ENCODE results near the gene TMC4. TPM values are rescaled to one million over a fixed set of nuclear protein-coding genes. Genes with fewer than 3 reads are reported as not detected.

Gene TMC4
- total RNA-seq, 1 experiment from 2014 or later, result 38.9 TPM

DNA sequence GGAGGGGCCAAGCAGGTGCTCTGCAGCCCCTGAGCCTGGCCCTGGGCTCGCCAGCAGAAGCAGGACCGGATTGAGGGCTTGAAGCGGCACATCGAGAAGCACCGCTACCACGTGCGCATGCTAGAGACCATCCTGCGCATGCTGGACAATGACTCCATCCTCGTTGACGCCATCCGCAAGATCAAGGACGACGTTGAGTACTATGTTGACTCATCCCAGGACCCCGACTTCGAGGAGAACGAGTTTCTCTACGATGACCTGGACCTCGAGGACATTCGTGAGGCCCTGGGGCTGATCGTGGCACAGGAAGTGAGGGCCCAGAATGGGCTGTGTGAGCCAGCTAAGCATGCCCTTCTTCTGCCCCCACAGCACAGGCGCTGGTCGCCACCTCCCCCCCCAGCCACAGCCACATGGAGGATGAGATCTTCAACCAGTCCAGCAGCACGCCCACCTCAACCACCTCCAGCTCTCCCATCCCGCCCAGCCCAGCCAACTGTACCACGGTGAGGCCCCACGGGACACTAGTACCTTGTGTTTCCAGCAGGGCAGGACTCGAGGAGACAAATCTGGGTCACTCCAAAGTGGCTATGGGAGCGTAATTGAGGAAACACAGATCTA lies 27.3 kb downstream of the TMC4 start:
- H3K27ac Mint-ChIP-seq (ENCODE audit: unreplicated experiment), result no peak overlapping the region
- Histone ChIP-seq H3K36me3 (ENCODE audit: control insufficient read depth, insufficient read depth, low read length) (peaks cover 12% of the 10 kb centered on the region), H3K9me3 (no peaks in the 10 kb centered on the region), H3K27me3 (replicated peaks; ENCODE audit: control insufficient read depth, insufficient read depth, low read length) (no peaks in the 10 kb centered on the region), H3K4me1 (no peaks in the 10 kb centered on the region), H3K4me3 (ENCODE audit: low read depth, low read length) (no peak overlapping the region)
- ChIA-PET POLR2A (interaction anchor here (0.6 kb wide), 1 partner anchor 8 kb away, joined by 3 read pairs; the partner anchor contains the start of gene CNOT3), CTCF (no interaction called here)
- intact Hi-C loops (cut with micrococcal nuclease; ENCODE audit: unreplicated experiment), result no loop called here
- H3K27me3 Mint-ChIP-seq (ENCODE audit: insufficient read depth, unreplicated experiment), result no peaks in the 10 kb centered on the region
- H3K4me1 Mint-ChIP-seq (ENCODE audit: low read depth, unreplicated experiment), result no peaks in the 10 kb centered on the region
- peaks cover 87% of the 10 kb centered on the region for H3K36me3 Mint-ChIP-seq (ENCODE audit: insufficient read depth, unreplicated experiment)
- TF ChIP-seq, protein P1, sequence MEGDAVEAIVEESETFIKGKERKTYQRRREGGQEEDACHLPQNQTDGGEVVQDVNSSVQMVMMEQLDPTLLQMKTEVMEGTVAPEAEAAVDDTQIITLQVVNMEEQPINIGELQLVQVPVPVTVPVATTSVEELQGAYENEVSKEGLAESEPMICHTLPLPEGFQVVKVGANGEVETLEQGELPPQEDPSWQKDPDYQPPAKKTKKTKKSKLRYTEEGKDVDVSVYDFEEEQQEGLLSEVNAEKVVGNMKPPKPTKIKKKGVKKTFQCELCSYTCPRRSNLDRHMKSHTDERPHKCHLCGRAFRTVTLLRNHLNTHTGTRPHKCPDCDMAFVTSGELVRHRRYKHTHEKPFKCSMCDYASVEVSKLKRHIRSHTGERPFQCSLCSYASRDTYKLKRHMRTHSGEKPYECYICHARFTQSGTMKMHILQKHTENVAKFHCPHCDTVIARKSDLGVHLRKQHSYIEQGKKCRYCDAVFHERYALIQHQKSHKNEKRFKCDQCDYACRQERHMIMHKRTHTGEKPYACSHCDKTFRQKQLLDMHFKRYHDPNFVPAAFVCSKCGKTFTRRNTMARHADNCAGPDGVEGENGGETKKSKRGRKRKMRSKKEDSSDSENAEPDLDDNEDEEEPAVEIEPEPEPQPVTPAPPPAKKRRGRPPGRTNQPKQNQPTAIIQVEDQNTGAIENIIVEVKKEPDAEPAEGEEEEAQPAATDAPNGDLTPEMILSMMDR (IDR thresholded peaks at IDR 0.05; ENCODE audit: insufficient read depth in 1 of 2, low read depth in 1 of 2, low read length in 1 of 2, severe bottlenecking in 1 of 2, unreplicated experiment in 1 of 2), result no peak
- H3K4me3 Mint-ChIP-seq (ENCODE audit: unreplicated experiment), result no peak overlapping the region
- no peaks in the 10 kb centered on the region for H3K9me3 Mint-ChIP-seq (ENCODE audit: unreplicated experiment)
- DNase-seq, result no peak
- no TSS peak for BruUV-seq (replicated peaks)

DNA sequence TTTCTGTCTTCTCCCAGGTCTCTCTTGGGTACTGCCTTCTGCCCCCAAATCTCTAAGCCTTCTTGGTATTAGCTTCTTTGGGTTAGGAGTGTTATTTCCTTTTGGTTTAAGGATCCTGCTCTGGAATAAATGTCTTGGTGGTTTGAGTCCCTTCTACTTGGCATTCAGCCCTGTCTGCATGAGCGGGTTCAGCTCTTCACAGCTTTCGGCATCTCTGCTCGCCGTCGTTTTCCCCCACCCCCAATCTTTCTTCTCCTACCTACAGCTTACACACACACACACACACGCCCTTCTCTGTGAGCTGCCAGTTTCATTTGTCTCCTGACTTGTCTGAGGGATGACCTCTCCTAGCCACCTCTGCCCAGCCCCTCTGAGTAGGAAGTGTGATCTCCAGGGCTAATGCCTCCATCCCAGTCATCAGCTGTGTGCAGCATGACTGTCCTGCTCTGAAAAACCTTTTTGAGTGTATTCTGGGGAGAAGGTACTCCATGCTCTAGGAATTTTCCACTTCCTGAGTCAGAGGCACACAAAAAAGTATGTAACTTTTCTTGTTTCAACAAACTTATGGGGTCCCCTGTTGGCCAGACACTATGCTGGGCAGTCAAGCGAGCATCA lies 30.7 kb downstream of the TMC4 start:
- ChIA-PET POLR2A (no interaction called here), CTCF (no interaction called here)
- H3K9me3 ChIP-seq, result no peaks in the 10 kb centered on the region
- H3K4me1 ChIP-seq, result 0 out of 2 replicates have a peak, but pooled peaks cover 4% of the 10 kb centered on the region
- no peak for DNase-seq
- no peak overlapping the region for H3K4me3 ChIP-seq (ENCODE audit: low read depth, low read length)
- TF ChIP-seq, protein P1 (IDR thresholded peaks at IDR 0.05; ENCODE audit: insufficient read depth in 1 of 2, low read depth in 1 of 2, low read length in 1 of 2, severe bottlenecking in 1 of 2, unreplicated experiment in 1 of 2), result no peak
- Mint-ChIP-seq H3K36me3 (ENCODE audit: insufficient read depth, unreplicated experiment) (peaks cover 70% of the 10 kb centered on the region), H3K4me3 (ENCODE audit: unreplicated experiment) (no peak overlapping the region), H3K27ac (ENCODE audit: unreplicated experiment) (no peak overlapping the region), H3K9me3 (ENCODE audit: unreplicated experiment) (no peaks in the 10 kb centered on the region), H3K4me1 (ENCODE audit: low read depth, unreplicated experiment) (no peaks in the 10 kb centered on the region), H3K27me3 (ENCODE audit: insufficient read depth, unreplicated experiment) (no peaks in the 10 kb centered on the region)
- no peaks in the 10 kb centered on the region for H3K27me3 ChIP-seq (replicated peaks; ENCODE audit: control insufficient read depth, insufficient read depth, low read length)
- intact Hi-C loops (cut with micrococcal nuclease; ENCODE audit: unreplicated experiment), result no loop called here
- peaks cover 12% of the 10 kb centered on the region for H3K36me3 ChIP-seq (ENCODE audit: control insufficient read depth, insufficient read depth, low read length)
- no TSS peak for BruUV-seq (replicated peaks)

DNA sequence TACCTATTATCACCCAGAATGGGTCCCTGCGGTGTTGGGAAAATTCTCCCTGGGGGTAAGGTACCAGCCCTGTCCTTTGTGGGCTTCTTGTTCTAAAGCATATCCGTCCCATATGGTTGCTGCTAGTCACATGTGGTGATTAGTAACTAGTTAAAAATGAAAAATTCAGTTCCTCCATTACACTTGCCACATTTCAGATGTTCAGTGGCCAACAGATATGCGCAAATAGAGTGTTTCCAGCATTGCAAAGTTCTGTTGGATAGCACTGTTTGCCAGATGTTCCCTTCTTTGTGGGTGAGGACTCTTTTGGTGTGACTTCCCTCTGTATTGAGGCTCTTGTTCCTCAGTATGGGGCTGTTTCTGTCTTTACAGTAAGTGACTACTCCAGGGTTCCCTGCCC lies 31.6 kb downstream of the TMC4 start:
- H3K27me3 ChIP-seq (replicated peaks; ENCODE audit: control insufficient read depth, insufficient read depth, low read length), result no peaks in the 10 kb centered on the region
- no peak overlapping the region for H3K4me3 ChIP-seq (ENCODE audit: low read depth, low read length)
- 0 out of 2 replicates have a peak, but pooled peaks cover 4% of the 10 kb centered on the region for H3K4me1 ChIP-seq
- H3K27ac Mint-ChIP-seq (ENCODE audit: unreplicated experiment), result no peak overlapping the region
- DNase-seq, result no peak
- POLR2A ChIA-PET, result no interaction called here
- intact Hi-C loops (cut with micrococcal nuclease; ENCODE audit: unreplicated experiment), result no loop called here
- H3K4me1 Mint-ChIP-seq (ENCODE audit: low read depth, unreplicated experiment), result peaks cover 1% of the 10 kb centered on the region
- H3K36me3 ChIP-seq (ENCODE audit: control insufficient read depth, insufficient read depth, low read length), result peaks cover 12% of the 10 kb centered on the region
- H3K27me3 Mint-ChIP-seq (ENCODE audit: insufficient read depth, unreplicated experiment), result no peaks in the 10 kb centered on the region
- H3K9me3 Mint-ChIP-seq (ENCODE audit: unreplicated experiment), result no peaks in the 10 kb centered on the region
- BruUV-seq (replicated peaks), result no TSS peak
- no peaks in the 10 kb centered on the region for H3K9me3 ChIP-seq
- CTCF ChIA-PET, result no interaction called here
- TF ChIP-seq, protein P1 (IDR thresholded peaks at IDR 0.05; ENCODE audit: insufficient read depth in 1 of 2, low read depth in 1 of 2, low read length in 1 of 2, severe bottlenecking in 1 of 2, unreplicated experiment in 1 of 2), result no peak
- no peak overlapping the region for H3K4me3 Mint-ChIP-seq (ENCODE audit: unreplicated experiment)
- H3K36me3 Mint-ChIP-seq (ENCODE audit: insufficient read depth, unreplicated experiment), result peaks cover 70% of the 10 kb centered on the region
